Liver (tissue), 9 donors: Measurements from ENCODE around the gene FANCG. TPM values are rescaled to one million over a fixed set of nuclear protein-coding genes. Genes with fewer than 3 reads are reported as not detected.
A peak's percentile ranks its signal among the peaks of the same experiment; 100 is the strongest.

Experiments
- DNase-seq: peaks from one replicate; pipeline ENCODE4 v3.0.0-alpha.2; 2017; ENCODE audit warnings: low spot score
- H3K27ac ChIP-seq, 2 donors: one replicate each; pipeline ENCODE4 v1.7.0; 2013; ENCODE audit warnings: inconsistent platforms in 2 of 2, low read length in 2 of 2, control low read depth in 1 of 2, low read depth in 1 of 2, mild to moderate bottlenecking in 1 of 2
- H3K27me3 ChIP-seq, 4 donors: one replicate each; pipeline versions ENCODE4 v1.6.1 to v1.7.0; 2013; ENCODE audit warnings: low read length in 3 of 4, inconsistent platforms in 1 of 4, mild to moderate bottlenecking in 1 of 4, moderate library complexity in 1 of 4; ENCODE audit not compliant: control insufficient read depth in 4 of 4, insufficient read depth in 4 of 4
- H3K36me3 ChIP-seq, 4 donors: one replicate each; pipeline versions ENCODE4 v1.6.1 to v1.7.0; 2013; ENCODE audit warnings: low read length in 3 of 4, mild to moderate bottlenecking in 3 of 4, low read depth in 1 of 4, moderate library complexity in 1 of 4; ENCODE audit not compliant: control insufficient read depth in 4 of 4, insufficient read depth in 3 of 4
- H3K4me1 ChIP-seq, 4 donors: one replicate each; pipeline versions ENCODE4 v1.6.1 to v1.7.0; 2013; ENCODE audit warnings: low read length in 3 of 4, mild to moderate bottlenecking in 3 of 4, moderate library complexity in 1 of 4; ENCODE audit not compliant: control insufficient read depth in 4 of 4, insufficient read depth in 4 of 4
- H3K4me3 ChIP-seq, 3 donors: one replicate each; pipeline versions ENCODE4 v1.6.1 to v1.7.0; 2013; ENCODE audit warnings: low read length in 3 of 3, control low read depth in 1 of 3, low read depth in 1 of 3, mild to moderate bottlenecking in 1 of 3
- H3K9ac ChIP-seq, 2 donors: one replicate each; pipeline ENCODE4 v1.7.0; 2013; ENCODE audit warnings: low read length in 2 of 2, mild to moderate bottlenecking in 2 of 2, moderate library complexity in 2 of 2, control low read depth in 1 of 2, low read depth in 1 of 2
- H3K9me3 ChIP-seq, 4 donors: one replicate each; pipeline versions ENCODE4 v1.6.1 to v1.7.0; 2013; ENCODE audit warnings: low read length in 3 of 4; ENCODE audit not compliant: control insufficient read depth in 4 of 4
- ATF3 ChIP-seq: IDR thresholded peaks from 2 replicates; pipeline ENCODE4 v1.6.1; 2016; ENCODE audit warnings: antibody characterized with exemption
- CTCF ChIP-seq: fragments of 150-350 bp; IDR thresholded peaks from 2 replicates; pipeline ENCODE4 v1.5.1; 2017; ENCODE audit warnings: improper control_type of control experiment, low read depth, low read length; ENCODE audit not compliant: missing input control
- FOXA1 ChIP-seq: IDR thresholded peaks from 2 replicates; pipeline ENCODE4 v1.6.1; 2016; ENCODE audit warnings: antibody characterized with exemption
- GABPA ChIP-seq, 2 donors: IDR thresholded peaks in 1 of 2; conservative IDR thresholded peaks in 1 of 2; 2 replicates each; pipeline ENCODE4 v1.6.1; 2016; ENCODE audit warnings: antibody characterized with exemption in 2 of 2, mild to moderate bottlenecking in 1 of 2, moderate library complexity in 1 of 2
- HNF4A ChIP-seq, 2 donors: conservative IDR thresholded peaks; 2 replicates each; pipeline ENCODE4 v1.6.1; 2016; ENCODE audit warnings: antibody characterized with exemption in 2 of 2, mild to moderate bottlenecking in 2 of 2
- HNF4G ChIP-seq: IDR thresholded peaks from 2 replicates; pipeline ENCODE4 v1.6.1; 2016; ENCODE audit warnings: antibody characterized with exemption
- MAX ChIP-seq: IDR thresholded peaks from 2 replicates; pipeline ENCODE4 v1.6.1; 2016; ENCODE audit warnings: antibody characterized with exemption
- NR2F2 ChIP-seq: IDR thresholded peaks from 2 replicates; pipeline ENCODE4 v1.6.1; 2016; ENCODE audit warnings: antibody characterized with exemption
- RAD21 ChIP-seq, 2 donors: IDR thresholded peaks; 2 replicates each; pipeline ENCODE4 v1.6.1; 2016; ENCODE audit warnings: antibody characterized with exemption in 2 of 2, mild to moderate bottlenecking in 2 of 2
- REST ChIP-seq: IDR thresholded peaks from 2 replicates; pipeline ENCODE4 v1.6.1; 2016; ENCODE audit warnings: antibody characterized with exemption, mild to moderate bottlenecking
- RXRA ChIP-seq, 2 donors: IDR thresholded peaks; 2 replicates each; pipeline ENCODE4 v1.6.1; 2017 to 2018; ENCODE audit warnings: antibody characterized with exemption in 2 of 2, mild to moderate bottlenecking in 1 of 2
- SP1 ChIP-seq: IDR thresholded peaks from 2 replicates; pipeline ENCODE4 v1.6.1; 2018; ENCODE audit warnings: antibody characterized with exemption, mild to moderate bottlenecking
- ZBTB33 ChIP-seq: IDR thresholded peaks from 2 replicates; pipeline ENCODE4 v1.6.1; 2016; ENCODE audit warnings: antibody characterized with exemption
- WGBS: extraction: QIAGEN DNeasy Blood & Tissue Kit; methylation state at CpG from one replicate; pipeline ENCODE4 v1.1.7; 2013; 5-methylcytosine and 5-hydroxymethylcytosine counted together
- polyA plus RNA-seq, 2 donors: library from polyadenylated mRNA; stranded (reverse) in 1 of 2; unstranded in 1 of 2; fragments of 200-250 nt in 1 of 2; fragments of >200 nt in 1 of 2; fragmentation: Nextera tagmentation in 1 of 2; extraction: Ambion mirVana in 1 of 2; gene quantifications; one replicate each; pipeline versions ENCODE4 v1.2.1 to v1.2.3, GENCODE V29; 2013 to 2015
- total RNA-seq, 2 donors: library from RNA; depleted of rRNA; stranded (reverse); fragments of >200 nt; gene quantifications; one replicate each; pipeline ENCODE4 v1.2.3, GENCODE V29; 2014
- donor health status: healthy.
- donor health status: healthy.
- donor health status: healthy.
- donor health status: healthy.
- donor health status: healthy.

FANCG gene
- total and polyA plus RNA-seq, 4 donors: 1.7 to 16.0 (median 4.0) TPM

GRCh38 chr9:35054185-35054835 lies 25.4 kb downstream of the FANCG start:
- no peak overlapping the region for H3K27ac ChIP-seq
- no peaks in the 10 kb centered on the region for H3K27me3 ChIP-seq
- no peak overlapping the region for H3K4me3 ChIP-seq
- no peaks in the 10 kb centered on the region for H3K4me1 ChIP-seq
- H3K9ac ChIP-seq: no peak overlapping the region
- TF ChIP-seq ZBTB33 (no peak), MAX (no peak), RXRA (IDR thresholded peaks at IDR 0.05) (no peak), ATF3 (no peak), RAD21 (IDR thresholded peaks at IDR 0.05) (no peak), GABPA (IDR thresholded peaks at IDR 0.05 in 1 of 2, conservative IDR thresholded peaks at IDR 0.05 in 1 of 2) (no peak), HNF4A (conservative IDR thresholded peaks at IDR 0.05) (no peak), SP1 (no peak)
- no peak for DNase-seq
- no peaks in the 10 kb centered on the region for H3K9me3 ChIP-seq
- whole genome bisulfite sequencing: 64% methylated on average over 5 of the region's 5 CpGs
- H3K36me3 ChIP-seq: peaks cover 17 to 58% (median 53%) of the 10 kb centered on the region in 4 donors

GRCh38 chr9:35051069-35051967 lies 28.4 kb downstream of the FANCG start:
- no peaks in the 10 kb centered on the region for H3K27me3 ChIP-seq
- no peaks in the 10 kb centered on the region for H3K9me3 ChIP-seq
- H3K9ac ChIP-seq: no peak overlapping the region
- H3K27ac ChIP-seq: no peak overlapping the region
- TF ChIP-seq MAX (no peak), REST (no peak), ATF3 (no peak), HNF4G (no peak), NR2F2 (no peak), FOXA1 (no peak), CTCF (peak; percentile 61), RAD21 (IDR thresholded peaks at IDR 0.05) (peak; percentile 56 to 78)
- H3K36me3 ChIP-seq: peaks cover 2 to 39% (median 36%) of the 10 kb centered on the region in 4 donors
- 83% methylated on average over 7 of the region's 7 CpGs for WGBS
- no peaks in the 10 kb centered on the region for H3K4me1 ChIP-seq
- H3K4me3 ChIP-seq: no peak overlapping the region
- DNase-seq: peak; percentile 62
